ENCODE measurements around the gene CACTIN. TPM values are rescaled to one million over a fixed set of nuclear protein-coding genes. Genes with fewer than 3 reads are reported as not detected.
"Not testable (repeated sequence)": the region's sequence is repeated elsewhere in the genome, so short reads cannot be mapped to it uniquely, and the experiment has no call there.

CACTIN gene
- total RNA-seq, 1 experiment from 2014 or later = 10.5 TPM

DNA sequence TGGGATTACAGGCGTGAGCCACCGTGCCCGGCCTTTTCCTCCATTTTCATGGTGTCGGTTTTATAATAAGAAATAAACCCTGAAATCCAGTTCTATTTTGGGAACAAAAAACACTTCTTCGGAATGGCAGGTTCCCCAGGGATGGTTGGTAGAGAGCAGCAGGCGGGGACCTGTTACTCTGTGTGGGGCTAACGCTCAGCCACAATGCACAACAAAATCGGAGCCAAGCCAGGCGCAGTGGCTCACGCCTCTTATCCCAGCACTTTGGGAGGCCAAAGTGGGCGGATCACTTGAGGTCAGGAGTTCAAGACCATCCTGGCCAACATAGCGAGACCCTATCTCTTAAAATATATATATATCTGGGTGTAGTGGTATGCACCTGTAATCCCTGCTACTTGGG is 25.6 kb downstream of the CACTIN start:
- DNase-seq (ENCODE audit: extremely low read depth, low read depth) = no peak

DNA sequence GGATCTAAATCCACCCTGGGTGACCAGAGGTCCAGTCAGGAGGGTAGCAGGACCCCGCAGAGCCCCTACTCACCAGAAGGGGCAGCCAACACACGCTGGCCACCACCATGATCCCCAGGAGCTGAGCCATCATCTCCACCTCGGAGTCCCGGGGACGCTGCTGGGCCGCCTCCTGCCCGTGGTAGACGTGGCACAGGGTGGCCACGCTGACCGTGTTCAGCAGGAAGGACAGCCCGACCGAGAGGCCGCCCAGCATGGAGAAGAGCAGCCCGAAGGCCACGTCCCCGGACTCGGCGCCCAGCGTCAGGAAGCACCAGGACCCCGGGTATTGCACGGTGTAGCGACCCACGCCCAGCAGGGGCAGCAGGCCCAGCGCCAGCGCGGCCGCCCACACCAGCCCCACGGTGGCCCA is 26.8 kb downstream of the CACTIN start:
- no peak for DNase-seq (ENCODE audit: extremely low read depth, low read depth)

DNA sequence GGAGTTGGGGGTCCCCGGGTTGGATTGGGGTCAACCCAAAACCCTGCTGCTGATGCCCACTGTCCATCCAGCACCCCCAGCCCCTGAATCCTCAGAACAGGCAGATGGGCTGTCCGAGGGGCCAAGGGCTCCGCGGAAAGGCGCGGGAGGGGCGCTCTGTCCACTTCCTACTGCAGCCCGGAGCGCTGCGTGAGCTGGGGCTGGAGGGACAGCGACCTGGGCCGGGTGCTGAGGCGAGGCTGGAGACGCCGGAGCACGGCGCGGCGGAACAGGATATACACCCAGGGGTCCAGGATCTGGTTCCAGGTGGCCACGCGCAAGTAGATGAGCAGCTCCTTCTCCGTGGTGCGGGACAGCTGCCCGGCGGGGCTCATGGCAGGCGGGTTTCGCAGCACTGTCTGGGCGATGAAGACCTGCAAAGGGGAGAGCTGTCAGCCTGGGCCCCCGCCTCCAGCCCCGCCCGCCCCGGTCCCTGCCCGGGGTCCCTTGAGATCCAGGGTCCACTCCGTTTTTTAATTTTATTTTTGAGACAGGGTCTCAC is 31.0 kb downstream of the CACTIN start:
- no peak for DNase-seq (ENCODE audit: extremely low read depth, low read depth)

DNA sequence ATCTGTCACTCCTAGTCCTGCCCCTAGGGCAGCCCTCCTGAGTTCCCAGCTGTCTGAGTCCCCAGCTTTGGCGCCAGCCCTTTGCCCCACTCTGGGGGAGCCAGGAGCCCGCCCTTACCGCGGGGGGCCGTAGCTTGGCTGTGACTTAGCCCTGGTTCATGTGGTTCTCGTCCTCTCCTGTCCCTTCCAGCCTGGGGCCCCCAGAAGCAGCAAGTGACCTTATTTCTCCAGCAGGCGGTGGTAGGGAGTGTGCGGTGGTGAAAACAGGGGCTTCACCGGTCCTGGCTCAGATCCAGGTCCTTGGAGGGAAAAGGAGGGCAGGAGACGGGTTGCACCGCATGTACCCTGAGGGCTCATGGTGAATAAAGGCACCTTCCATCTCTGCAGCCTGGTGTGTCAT is 33.4 kb downstream of the CACTIN start:
- no peak for DNase-seq (ENCODE audit: extremely low read depth, low read depth)

DNA sequence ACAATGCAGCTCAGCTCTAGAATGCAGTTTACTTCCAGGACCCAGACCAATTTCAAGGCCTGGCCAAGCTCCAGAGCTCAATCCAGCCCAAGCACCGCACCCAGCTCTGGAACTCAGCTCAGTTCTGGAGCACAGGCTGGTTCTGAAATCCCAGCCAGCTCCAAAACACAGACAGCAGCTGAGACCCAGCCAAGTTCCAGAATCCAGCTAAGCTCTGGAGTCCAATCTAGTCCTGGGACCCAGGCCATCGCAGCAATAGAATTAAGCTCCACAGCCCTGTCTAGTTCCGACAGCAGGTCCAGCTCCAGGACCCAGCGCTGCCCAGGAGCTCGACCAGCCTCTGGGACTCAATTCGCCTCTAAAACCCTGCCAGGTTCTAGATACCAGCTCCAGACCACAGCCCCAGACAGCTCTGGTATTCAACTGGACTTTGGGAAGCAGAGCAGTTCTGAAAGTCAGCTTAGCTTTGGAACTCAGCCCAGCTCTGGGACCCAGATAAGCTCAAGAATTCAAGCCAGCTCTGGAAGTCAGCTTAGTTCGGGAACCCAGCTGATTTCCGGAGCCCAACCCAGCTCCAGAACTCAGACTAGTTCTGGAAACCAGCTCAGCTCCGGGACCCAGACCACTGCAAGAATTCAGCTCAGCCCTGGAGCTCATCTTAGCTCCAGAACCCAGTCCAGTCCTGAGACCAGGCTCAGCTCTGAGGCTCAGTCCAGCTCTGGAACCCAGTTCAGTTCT is 34.5 kb downstream of the CACTIN start:
- DNase-seq (ENCODE audit: extremely low read depth, low read depth) = no peak

DNA sequence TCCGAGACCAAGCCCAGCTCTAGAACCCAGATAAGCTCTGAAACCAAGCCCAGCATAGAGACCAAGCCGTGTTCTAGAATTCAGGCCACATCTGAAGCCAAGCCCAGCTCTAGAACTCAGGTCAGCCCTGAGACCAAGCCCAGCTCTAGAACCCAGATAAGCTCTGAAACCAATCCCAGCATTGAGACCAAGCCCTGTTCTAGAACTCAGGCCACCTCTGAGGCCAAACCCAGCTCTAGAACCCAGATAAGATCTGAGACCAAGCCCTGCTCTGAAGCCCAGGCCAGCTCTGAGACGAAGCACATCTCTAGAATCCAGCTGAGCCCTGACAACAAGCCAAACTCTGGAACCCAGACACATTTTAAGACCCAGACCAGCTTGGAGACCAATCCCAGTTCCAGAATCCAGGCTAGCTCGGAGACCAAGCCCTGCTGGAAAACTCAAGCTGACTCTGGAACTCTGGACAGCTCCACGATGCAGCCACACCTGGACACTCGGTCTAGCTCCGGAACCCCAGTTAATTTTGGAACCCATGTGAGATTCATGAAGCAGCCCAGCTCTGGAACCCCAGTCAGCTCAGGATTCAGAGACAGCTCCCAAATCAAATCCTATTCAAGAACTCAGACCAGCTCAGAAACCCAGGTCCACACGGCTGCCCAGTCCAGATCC is 35.5 kb downstream of the CACTIN start:
- DNase-seq (ENCODE audit: extremely low read depth, low read depth) = no peak

DNA sequence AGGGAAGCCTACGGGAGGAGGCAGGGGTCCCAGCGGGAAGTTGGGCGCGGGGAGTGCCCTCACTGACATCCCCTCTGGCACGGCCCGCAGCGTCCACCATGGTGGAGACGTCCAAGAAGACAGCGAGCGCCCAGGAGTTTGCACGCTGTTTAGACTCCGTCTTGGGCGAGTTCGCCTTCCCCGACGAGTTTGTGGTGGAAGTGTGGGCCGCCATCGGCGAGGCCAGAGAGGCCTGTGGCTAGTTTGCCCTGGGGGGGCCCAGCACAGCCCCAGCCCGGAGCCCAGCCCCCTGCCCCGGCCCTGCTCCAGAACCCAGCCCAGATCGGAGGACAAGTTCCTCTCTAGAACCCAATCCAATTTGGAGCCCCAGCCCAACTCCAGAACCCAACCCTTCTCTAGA is 36.6 kb downstream of the CACTIN start:
- DNase-seq (ENCODE audit: extremely low read depth, low read depth) = no peak

DNA sequence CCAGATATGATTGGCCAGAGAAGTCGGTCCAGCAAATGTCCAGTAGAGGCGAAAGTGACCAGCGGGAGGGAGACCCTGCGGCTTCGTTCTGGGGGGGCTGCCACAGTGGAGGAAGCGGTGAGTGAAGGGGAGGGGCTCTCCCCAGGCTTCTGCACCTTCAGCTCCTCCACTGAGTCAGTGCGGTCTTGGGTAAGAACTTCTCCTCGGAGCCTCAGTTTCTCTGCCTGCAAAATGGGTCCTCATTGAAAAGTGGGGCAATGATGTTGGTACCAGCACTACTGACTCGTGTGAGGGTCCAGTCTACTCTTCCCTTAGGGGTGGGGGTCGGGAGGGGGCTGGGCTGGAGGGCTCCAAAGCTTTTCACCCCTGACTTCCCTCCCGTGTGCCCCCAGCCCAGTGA is 37.2 kb downstream of the CACTIN start:
- no peak for DNase-seq (ENCODE audit: extremely low read depth, low read depth)

DNA sequence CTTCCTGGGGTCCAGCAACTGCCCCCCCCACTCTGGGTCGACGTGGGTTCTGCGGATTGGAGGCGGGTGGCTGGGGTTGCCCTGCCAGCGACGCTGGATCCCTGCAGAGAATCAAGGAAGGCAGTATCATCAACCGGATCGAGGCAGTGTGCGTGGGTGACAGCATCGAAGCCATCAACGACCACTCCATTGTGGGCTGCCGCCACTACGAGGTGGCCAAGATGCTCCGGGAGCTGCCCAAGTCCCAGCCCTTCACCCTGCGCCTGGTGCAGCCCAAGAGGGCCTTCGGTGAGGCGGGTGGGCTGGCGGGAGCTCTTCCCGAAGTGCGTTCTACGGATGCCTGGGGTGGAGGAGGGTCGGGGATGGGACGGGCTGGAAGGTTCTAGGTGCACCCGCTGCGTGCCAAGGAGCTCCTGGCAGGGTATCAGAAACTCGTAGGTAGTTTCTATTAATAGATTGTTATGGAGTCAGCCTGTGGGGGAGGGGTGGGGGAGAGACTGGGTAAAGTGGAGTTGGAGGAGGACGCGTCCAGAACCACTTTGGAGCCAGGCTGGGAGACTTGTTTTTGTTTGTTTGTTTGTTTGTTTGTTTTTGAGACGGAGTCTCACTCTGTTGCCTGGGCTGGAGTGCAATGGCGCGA is 39.8 kb downstream of the CACTIN start:
- DNase-seq (ENCODE audit: extremely low read depth, low read depth) = no peak

DNA sequence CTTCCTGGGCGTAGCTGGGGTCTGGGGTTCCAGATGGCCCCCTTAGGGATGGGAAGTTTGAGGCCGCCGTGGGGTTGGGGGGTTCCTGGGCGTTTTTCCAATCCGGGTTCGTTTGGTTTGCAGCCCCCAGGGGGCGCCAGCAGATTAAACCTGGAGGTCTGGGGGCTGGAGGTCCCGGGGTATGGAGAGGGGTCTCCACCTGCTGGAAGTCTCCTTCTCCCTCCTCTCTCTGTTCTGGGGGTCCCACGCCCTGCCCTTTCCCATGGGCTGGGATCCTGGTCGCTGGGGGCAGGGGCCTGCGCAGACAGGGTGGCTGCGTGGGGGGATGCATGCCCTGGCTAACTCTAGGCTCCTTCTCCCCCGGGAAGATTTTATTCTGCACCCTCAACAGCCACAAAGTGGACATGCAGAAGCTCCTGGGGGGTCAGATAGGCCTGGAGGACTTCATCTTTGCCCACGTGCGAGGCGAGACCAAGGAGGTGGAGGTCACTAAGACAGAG is 40.4 kb downstream of the CACTIN start:
- DNase-seq (ENCODE audit: extremely low read depth, low read depth) = no peak

DNA sequence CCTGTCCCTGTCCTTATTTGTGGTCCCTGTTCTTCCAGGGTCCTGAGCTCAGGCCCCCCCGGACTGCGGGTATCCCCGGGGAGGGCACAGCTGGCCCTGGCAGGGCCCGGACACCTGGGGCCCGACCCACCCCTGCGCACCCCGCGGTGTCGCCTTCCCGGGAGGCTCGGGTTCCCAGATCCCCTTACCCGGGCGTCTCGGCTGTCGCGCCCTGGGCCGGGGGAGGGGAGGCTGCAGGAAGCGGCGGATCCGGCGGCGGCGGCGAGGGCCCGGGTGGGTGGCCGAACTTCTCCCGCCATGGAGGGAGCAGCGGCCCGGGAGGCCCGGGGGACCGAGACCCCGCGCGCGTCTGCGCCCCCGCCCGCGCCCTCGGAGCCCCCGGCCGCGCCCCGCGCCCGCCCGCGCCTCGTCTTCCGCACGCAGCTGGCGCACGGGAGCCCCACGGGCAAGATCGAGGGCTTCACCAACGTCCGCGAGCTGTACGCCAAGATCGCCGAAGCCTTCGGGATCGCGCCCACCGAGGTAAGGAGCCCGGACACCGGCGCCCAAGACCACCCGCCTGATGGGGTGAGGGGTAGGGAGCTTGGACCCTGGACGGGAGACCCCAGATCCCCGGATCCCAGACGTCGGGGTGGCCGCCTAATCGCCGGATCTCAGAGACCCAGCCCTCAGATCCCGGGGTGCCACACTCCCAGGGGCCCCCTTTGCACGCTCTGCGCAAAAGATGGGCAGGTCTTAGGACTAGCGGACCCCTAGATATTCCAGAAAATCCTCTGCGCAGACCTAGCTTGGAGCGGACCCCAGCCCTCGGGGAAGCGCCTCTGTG is 41.1 kb downstream of the CACTIN start, which contains the start of gene GIPC3:
TSS of gene GIPC3 (plus strand) at position 178 of the 826 bp plus-strand sequence. CDS start at position 298, 120 bp downstream.
- DNase-seq (ENCODE audit: extremely low read depth, low read depth) = no peak

DNA sequence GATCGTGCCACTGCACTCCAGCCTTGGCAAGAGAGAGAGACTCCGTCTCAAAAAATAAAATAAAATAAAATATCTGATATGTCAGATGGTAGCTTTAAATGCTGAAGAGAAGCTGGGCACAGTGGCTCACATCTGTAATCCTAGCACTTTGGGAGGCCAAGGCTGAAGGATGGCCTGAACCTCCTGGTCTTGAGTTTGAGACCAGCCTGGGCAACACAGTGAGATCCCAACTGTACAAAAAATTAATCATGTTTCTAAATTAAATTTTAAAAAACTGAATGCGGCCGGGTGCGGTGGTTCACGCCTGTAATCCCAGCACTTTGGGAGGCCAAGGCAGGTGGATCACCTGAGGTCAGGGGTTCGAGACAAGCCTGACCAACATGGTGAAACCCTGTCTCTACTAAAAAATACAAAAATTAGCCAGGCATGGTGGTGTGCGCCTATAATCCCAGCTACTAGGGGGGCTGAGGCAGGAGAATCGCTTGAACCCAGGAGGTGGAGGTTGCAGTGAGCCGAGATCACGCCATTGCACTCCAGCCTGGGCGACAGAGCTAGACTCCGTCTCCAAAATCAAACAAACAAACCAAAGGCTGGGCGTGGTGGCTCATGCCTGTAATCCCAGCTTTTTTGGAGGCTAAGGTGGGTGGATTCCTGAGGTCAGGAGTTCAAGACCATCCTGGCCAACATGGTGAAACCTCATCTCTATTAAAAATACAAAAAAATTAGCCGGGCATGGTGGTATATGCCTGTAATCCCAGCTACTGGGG is 42.4 kb downstream of the CACTIN start:
- DNase-seq (ENCODE audit: extremely low read depth, low read depth) = not testable (repeated sequence)

DNA sequence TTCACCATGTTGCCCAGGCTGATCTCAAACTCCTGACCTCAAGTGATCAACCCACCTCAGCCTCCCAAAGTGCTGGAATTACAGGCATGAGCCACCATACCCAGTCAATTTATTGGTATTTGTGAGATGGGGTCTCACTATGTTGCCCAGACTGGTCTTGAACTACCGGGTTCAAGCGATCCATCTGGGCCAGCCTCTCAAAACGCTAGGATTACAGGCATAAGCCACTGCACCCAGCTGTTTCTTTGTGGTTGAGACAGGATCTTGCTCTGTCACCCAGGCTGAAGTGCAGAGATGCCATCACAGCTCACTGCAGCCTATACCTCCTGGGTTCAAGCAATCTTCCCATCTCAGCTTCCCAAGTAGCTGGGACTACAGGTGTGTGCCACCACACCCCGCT is 44.8 kb downstream of the CACTIN start:
- DNase-seq (ENCODE audit: extremely low read depth, low read depth) = not testable (repeated sequence)

DNA sequence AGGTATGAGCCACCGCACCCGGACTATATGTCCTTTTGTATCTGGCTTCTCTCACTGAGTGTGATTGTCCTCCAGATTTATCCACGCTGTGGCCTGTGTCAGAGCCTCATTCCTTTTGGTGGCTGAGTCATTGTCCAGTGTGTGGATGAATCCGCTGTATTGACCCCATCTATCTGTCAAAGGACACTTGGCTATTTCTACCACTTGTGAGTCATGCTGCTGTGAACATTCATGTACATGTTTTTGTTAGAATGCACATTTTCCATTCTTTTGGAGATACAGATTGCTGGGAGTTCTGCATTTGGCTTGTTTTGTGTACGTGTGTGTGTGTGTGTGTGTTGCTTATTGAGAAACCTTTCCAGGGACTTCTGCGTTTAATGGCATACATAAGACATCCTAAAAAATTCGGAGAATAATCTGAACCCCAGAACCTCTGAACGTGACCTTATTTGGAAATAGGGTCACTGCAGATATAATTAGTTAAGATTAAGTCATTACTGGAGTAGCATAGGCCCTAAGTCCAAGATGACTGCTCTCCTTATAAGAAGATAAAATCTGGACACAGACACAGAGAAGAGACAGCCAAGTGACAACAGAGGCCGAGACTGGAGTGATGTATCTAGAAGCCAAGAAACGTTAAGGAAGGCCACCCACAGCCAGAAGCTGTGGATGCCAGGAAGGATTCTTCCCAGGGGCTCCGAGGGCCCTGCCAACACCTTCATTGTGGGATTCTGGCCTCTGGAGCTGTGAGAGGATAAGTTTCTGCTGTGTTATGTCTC is 46.2 kb downstream of the CACTIN start:
- no peak for DNase-seq (ENCODE audit: extremely low read depth, low read depth)

DNA sequence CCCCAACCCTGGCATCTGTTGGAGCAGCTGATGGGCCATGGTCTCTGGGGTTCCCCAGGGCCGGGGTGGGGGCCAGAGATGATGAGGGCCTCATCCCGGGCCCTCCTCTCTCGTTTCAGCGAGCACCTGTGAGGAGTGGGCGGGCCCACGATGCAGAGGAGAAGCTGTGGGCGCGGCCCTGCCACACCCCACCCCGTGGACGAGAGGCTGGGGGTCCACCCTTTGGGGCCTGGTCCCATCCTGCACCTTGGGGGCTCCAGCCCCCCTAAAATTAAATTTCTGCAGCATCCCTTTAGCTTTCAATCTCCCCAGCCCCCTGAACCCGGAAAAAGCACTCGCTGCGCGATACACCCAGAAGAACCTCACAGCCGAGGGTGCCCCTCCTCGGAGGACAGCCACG is 48.2 kb downstream of the CACTIN start:
- DNase-seq (ENCODE audit: extremely low read depth, low read depth) = no peak

DNA sequence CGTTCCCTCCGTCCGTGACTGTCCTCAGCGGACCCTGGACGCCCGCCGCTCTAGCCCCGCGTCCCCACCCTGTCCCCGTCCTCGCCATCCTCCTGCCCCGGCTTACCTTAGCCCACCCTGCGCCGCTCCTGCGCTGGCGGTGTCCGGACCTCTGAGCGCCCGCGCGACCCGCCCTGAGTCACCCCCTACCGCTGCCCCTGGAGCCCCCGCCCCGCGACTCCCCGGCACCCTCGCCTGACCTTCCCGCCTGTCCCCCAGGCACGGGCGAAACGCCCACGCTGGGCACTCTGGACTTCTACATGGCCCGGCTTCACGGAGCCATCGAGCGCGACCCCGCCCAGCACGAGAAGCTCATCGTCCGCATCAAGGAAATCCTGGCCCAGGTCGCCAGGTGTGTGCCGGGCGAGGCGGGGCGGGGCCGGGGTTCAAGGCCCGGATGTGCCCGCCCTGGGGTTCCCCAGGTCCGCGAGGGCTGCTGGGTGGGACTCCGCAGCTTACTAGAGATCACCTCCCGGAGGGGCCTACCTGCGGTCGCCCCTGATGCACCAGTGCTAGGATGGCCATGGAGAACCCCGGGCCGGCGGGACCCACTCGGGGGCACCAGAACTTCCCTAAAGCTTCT is 48.8 kb downstream of the CACTIN start:
- no peak for DNase-seq (ENCODE audit: extremely low read depth, low read depth)

DNA sequence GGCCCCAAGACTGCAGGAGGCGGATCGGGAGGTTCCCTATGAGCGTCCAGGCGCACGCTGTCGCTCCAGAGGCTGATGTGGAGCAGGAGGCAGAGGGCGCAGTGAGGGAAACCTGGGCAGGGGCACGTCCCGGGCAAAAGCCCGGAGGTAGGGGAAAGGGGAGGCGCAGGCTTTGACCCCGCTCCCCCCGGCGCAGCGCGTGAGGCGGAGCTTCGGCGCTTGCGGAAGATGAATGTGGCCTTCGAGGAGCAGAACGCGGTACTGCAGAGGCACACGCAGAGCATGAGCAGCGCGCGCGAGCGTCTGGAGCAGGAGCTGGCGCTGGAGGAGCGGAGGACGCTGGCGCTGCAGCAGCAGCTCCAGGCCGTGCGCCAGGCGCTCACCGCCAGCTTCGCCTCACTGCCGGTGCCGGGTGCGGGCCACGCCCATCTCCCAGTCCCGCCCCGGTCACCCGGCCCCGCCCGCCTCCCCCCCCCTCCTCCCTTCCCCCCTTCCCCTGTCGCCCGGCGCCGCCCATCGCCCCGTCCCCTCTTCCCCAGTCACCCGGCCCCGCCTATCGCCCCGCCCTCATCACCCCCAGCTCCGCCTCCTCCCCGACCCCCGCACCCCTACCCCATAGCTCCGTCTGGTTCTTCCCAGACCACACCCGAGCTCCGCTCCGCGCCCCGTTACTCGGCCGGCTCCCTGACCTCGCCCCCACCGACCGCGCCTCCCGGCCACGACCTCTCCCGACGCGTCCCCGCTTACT is 49.7 kb downstream of the CACTIN start:
- DNase-seq (ENCODE audit: extremely low read depth, low read depth) = no peak
